Spleen (tissue), 11 donors: ENCODE data around the gene FREY1. TPM values are rescaled to one million over a fixed set of nuclear protein-coding genes. Genes with fewer than 3 reads are reported as not detected.

Experiments
- DNase-seq: peaks from one replicate; pipeline ENCODE4 v3.0.0-alpha.2; 2020
- H3K27ac ChIP-seq, 8 donors: fragments of 200-600 bp; sonication (generic) in 7 of 8; 1 replicate in 4 of 8; 2 replicates in 4 of 8; pipeline versions ENCODE4 v1.5.0 to v1.8.0; 2016 to 2021; ENCODE audit warnings: inconsistent platforms in 4 of 8, mild to moderate bottlenecking in 4 of 8, moderate library complexity in 1 of 8
- H3K27me3 ChIP-seq, 7 donors: fragments of 200-600 bp; sonication (generic) in 6 of 7; replicated peaks in 1 of 7; 1 replicate in 4 of 7; 2 replicates in 3 of 7; pipeline versions ENCODE4 v1.5.0 to v1.8.0; 2016 to 2021; ENCODE audit warnings: inconsistent platforms in 3 of 7, mild to moderate bottlenecking in 1 of 7
- H3K36me3 ChIP-seq, 6 donors: fragments of 200-600 bp; sonication (generic) in 5 of 6; 1 replicate in 4 of 6; 2 replicates in 2 of 6; pipeline versions ENCODE4 v1.5.0 to v1.8.0; 2016 to 2021; ENCODE audit warnings: inconsistent platforms in 2 of 6
- H3K4me1 ChIP-seq, 6 donors: fragments of 200-600 bp; sonication (generic) in 5 of 6; 1 replicate in 3 of 6; 2 replicates in 3 of 6; pipeline versions ENCODE4 v1.5.0 to v1.8.0; 2016 to 2021; ENCODE audit warnings: inconsistent platforms in 3 of 6
- H3K4me3 ChIP-seq, 8 donors: fragments of 200-600 bp; sonication (generic) in 7 of 8; 1 replicate in 4 of 8; 2 replicates in 4 of 8; pipeline versions ENCODE4 v1.5.0 to v1.8.0; 2016 to 2021; ENCODE audit warnings: inconsistent platforms in 4 of 8, mild to moderate bottlenecking in 4 of 8, moderate library complexity in 2 of 8
- H3K9me3 ChIP-seq, 8 donors: fragments of 200-600 bp; sonication (generic) in 7 of 8; 1 replicate in 4 of 8; 2 replicates in 4 of 8; pipeline versions ENCODE4 v1.5.0 to v1.8.0; 2016 to 2021; ENCODE audit warnings: inconsistent platforms in 4 of 8
- POLR2A ChIP-seq, 3 donors: fragments of 450-650 bp; IDR thresholded peaks; one replicate each; pipeline ENCODE4 v1.5.1; 2017; ENCODE audit warnings: antibody characterized with exemption in 3 of 3, mild to moderate bottlenecking in 1 of 3
- POLR2AphosphoS5 ChIP-seq, 3 donors: sonication (generic); formaldehyde crosslinking; IDR thresholded peaks; one replicate each; pipeline ENCODE4 v1.5.1; 2017; ENCODE audit warnings: antibody characterized with exemption in 3 of 3
- WGBS, 5 donors: extraction: QIAGEN DNeasy Blood & Tissue Kit in 3 of 5; methylation state at CpG; one replicate each; pipeline versions ENCODE4 v1.1.5 to v1.1.7; 2013 to 2018; 5-methylcytosine and 5-hydroxymethylcytosine counted together
- intact Hi-C: fragments of 100-400 bp; cut with DNase I; formaldehyde crosslinking; loops from one replicate; pipeline ENCODE4 v1.15.0; 2023; ENCODE audit warnings: low total_unique reads
- polyA plus RNA-seq, 3 donors: library from polyadenylated mRNA; stranded (reverse); fragments of 200-250 nt; gene quantifications; one replicate each; pipeline ENCODE4 v1.2.1, GENCODE V29; 2013
- total RNA-seq, 7 donors: library from RNA; depleted of rRNA in 3 of 7; stranded (reverse); fragments of >200 nt in 3 of 7; fragmentation: NEBNext Ultra II Directional in 4 of 7; extraction: Animal tissue kit (Norgen Biotek cat#: 25700) in 4 of 7; gene quantifications; one replicate each; pipeline versions ENCODE4 v1.1.0 to v1.2.1, GENCODE V29; 2016 to 2021
- TF ChIP-seq, protein P1 (sequence below), 11 experiments: fragments of 200-600 bp in 7 of 11; fragments of 450-650 bp in 4 of 11; sonication (generic) in 4 of 11; IDR thresholded peaks in 8 of 11; conservative IDR thresholded peaks in 3 of 11; 1 replicate in 7 of 11; 2 replicates in 4 of 11; pipeline versions ENCODE4 v1.4.0 to v1.8.0; 2016 to 2021; ENCODE audit warnings: antibody characterized with exemption in 11 of 11, inconsistent platforms in 4 of 11, mild to moderate bottlenecking in 1 of 11
- donor health status: healthy with polysubstance abuse.
- donor health status: DM: no; HTN: no; CAD: no; lungs with moderate emphysema.
- donor health status: DM: no; HTN: no; CAD: no.
- donor health status: Bipolar disorder and iron deficiency.
- donor health status: healthy.
- donor health status: DM: no; HTN: no; CAD: no.
- donor health status: DM: yes; HTN: yes; CAD: no.

FREY1 gene
- total and polyA plus RNA-seq, 10 donors, result 0.13 to 2.0 (median 0.79) TPM; not detected in 2

DNA sequence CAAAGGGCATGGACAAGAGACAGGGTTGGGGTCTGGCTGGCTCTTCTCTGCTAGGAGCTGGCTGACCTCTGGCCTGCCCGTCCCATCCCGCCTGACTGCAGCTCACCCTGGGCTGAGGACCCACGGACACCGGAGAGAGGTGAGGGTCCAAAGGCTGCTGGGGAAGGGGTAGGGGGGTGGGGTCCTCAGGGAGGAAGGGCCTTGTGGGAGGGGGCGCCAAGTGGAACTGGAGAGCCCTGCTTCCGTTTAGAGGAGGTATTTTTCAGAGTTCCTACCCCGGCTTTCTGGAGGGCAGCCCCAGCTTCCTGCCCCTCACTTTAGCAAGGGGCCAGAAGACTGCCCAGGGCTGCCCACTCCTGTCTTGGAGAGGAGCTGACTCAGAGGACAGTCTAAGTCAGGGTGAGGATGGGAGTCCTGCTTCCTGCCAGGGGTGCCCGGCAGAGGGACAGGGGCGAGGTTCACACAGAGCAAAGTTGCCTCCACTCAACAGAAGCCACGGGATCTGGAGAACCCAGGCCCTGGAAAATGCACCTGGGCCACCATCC, 22.5 kb upstream of the FREY1 start:
- peaks cover 0 to 15% (median 0%) of the 10 kb centered on the region in 7 donors for H3K27me3 ChIP-seq
- peaks cover 0 to 46% (median 22%) of the 10 kb centered on the region in 6 donors for H3K36me3 ChIP-seq
- no peaks in the 10 kb centered on the region for H3K9me3 ChIP-seq
- peak overlapping the region in 3 of 8 donors; percentile 18 to 60 (median 41) for H3K4me3 ChIP-seq
- H3K27ac ChIP-seq, result peak overlapping the region; percentile 46 to 86 (median 74)
- DNase-seq, result peak; percentile 81
- TF ChIP-seq POLR2A (IDR thresholded peaks at IDR 0.05), result no peak
- TF ChIP-seq, protein P1, sequence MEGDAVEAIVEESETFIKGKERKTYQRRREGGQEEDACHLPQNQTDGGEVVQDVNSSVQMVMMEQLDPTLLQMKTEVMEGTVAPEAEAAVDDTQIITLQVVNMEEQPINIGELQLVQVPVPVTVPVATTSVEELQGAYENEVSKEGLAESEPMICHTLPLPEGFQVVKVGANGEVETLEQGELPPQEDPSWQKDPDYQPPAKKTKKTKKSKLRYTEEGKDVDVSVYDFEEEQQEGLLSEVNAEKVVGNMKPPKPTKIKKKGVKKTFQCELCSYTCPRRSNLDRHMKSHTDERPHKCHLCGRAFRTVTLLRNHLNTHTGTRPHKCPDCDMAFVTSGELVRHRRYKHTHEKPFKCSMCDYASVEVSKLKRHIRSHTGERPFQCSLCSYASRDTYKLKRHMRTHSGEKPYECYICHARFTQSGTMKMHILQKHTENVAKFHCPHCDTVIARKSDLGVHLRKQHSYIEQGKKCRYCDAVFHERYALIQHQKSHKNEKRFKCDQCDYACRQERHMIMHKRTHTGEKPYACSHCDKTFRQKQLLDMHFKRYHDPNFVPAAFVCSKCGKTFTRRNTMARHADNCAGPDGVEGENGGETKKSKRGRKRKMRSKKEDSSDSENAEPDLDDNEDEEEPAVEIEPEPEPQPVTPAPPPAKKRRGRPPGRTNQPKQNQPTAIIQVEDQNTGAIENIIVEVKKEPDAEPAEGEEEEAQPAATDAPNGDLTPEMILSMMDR (IDR thresholded peaks at IDR 0.05 in 8 of 11, conservative IDR thresholded peaks at IDR 0.05 in 3 of 11), result no peak
- TF ChIP-seq POLR2AphosphoS5 (IDR thresholded peaks at IDR 0.05), result no peak
- peaks cover 14 to 80% (median 51%) of the 10 kb centered on the region in 6 donors for H3K4me1 ChIP-seq
- 49 to 68% (median 61%) methylated on average over 9 to 10 of the region's 10 CpGs for WGBS, 5 donors
- intact Hi-C loops, result no loop called here

DNA sequence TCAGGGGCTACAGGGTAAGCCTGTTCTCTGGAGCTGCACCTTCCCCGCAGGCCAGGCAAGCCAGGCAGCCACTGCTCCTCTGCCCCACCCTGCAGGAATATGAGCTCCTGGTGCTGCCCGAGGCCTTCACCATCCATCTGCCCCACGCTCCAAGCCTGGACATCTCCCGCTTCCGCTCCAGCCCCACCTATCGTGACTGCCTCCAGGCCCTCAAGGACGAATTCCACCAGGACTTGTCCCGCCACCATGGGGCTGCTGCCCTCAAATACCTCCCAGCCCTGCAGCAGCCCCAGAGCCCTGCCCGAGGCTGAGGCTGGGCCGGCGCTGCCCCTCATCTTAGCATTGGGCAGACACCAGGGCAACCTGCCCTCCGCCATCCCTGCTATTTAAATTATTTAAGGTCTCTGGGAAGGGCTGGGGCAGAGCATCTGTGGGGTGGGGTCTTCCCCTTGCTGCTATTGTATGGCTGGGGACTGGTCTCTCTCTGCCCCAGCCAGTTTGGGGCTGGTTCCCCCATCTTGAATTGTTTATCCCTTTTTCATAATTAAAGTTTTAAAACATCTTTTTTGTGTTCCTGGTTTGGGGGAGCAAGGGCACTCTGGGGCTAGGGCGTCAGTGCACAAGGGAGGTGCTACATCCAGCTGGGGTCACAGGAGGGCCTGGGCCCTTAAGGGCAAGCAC, 21.6 kb upstream of the FREY1 start:
- Histone ChIP-seq H3K36me3 (peaks cover 0 to 37% (median 13%) of the 10 kb centered on the region in 6 donors), H3K9me3 (no peaks in the 10 kb centered on the region), H3K27ac (peak overlapping the region in 4 of 8 donors; percentile 77 to 86 (median 79)), H3K4me1 (peaks cover 11 to 79% (median 44%) of the 10 kb centered on the region in 6 donors), H3K27me3 (peaks cover 0 to 23% (median 0%) of the 10 kb centered on the region in 7 donors), H3K4me3 (no peak overlapping the region)
- intact Hi-C loops, result no loop called here
- DNase-seq, result peak; percentile 77
- 74 to 86% (median 83%) methylated on average over 12 to 13 of the region's 13 CpGs for WGBS, 5 donors
- TF ChIP-seq POLR2AphosphoS5 (IDR thresholded peaks at IDR 0.05), result peak in 1 of 3 donors; percentile 56
- TF ChIP-seq POLR2A (IDR thresholded peaks at IDR 0.05), result no peak
- TF ChIP-seq, protein P1 (IDR thresholded peaks at IDR 0.05 in 8 of 11, conservative IDR thresholded peaks at IDR 0.05 in 3 of 11), result no peak

DNA sequence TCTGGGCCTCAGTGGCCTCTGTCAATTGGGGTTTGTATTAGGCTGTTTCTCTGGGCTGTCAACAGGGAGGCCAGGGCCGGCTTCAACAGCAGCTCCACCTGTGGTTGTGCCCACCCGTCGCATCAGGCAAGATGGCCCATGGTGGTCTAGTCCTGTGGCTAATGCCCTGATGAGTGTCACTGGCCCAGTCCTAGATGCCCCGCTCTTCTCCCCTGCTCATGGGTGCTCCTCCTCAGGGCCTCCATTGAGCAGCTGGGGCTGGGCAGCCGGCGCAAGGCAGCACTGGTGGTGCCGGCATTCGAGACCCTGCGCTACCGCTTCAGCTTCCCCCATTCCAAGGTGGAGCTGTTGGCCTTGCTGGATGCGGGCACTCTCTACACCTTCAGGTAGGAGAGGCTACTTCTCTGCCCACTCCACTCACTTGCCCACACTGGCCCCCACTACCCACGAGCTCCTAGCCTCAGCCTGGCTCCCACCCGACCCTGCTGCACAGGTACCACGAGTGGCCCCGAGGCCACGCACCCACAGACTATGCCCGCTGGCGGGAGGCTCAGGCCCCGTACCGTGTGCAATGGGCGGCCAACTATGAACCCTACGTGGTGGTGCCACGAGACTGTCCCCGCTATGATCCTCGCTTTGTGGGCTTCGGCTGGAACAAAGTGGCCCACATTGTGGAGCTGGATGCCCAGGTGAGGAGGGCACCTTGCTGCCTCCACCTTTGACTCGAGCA, 20.8 kb upstream of the FREY1 start:
- 86 to 95% (median 92%) methylated on average over 23 to 27 of the region's 27 CpGs for whole genome bisulfite sequencing, 5 donors

More for the DNA sequence above, 20.8 kb upstream of the FREY1 start:
- H3K9me3 ChIP-seq, result no peaks in the 10 kb centered on the region
- H3K27me3 ChIP-seq, result peaks cover 0 to 31% (median 7%) of the 10 kb centered on the region in 7 donors
- TF ChIP-seq POLR2A (IDR thresholded peaks at IDR 0.05) (no peak), POLR2AphosphoS5 (IDR thresholded peaks at IDR 0.05) (peak in 1 of 3 donors; percentile 58)
- TF ChIP-seq, protein P1 (IDR thresholded peaks at IDR 0.05 in 8 of 11, conservative IDR thresholded peaks at IDR 0.05 in 3 of 11), result no peak
- intact Hi-C loops, result no loop called here
- DNase-seq, result peak; percentile 76
- H3K4me1 ChIP-seq, result peaks cover 9 to 78% (median 45%) of the 10 kb centered on the region in 6 donors
- H3K4me3 ChIP-seq, result no peak overlapping the region
- peak overlapping the region in 3 of 8 donors; percentile 24 to 86 (median 80) for H3K27ac ChIP-seq
- H3K36me3 ChIP-seq, result peaks cover 0 to 29% (median 7%) of the 10 kb centered on the region in 6 donors
